Measurements from ENCODE around the gene MS4A6E.
"Not testable (repeated sequence)": the region's sequence is repeated elsewhere in the genome, so short reads cannot be mapped to it uniquely, and the experiment has no call there.

MS4A6E gene

DNA sequence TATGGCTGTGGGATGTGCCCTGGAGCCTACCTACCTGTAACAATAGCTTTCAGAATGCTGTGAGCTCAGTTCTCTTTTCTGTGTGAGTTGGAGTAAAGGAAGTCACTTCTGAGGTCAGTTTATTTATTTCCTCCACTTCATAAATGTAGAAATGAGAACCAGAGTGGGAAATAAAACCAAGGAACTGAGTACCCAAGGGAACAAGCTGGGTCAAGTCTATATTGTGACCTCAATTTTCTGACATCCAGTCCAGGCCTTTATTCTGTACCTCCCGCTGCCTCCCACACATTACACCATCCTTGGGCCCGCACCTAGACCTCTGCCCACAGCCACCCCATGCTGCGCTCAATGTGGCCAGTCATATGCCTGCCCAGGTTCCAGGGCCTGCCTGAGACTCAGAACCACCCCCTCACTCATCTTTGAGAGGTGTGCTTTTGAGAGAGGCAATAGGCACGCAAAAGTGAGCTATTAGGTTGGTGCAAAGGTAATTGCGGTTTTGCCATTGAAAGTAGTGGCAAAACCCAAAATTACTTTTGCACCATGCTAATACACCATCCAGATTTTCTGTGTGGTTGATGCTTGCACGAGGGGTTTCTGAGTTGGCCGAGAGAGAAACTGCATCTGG, 9.8 kb downstream of the MS4A6E start:
- no peak for DNase-seq

DNA sequence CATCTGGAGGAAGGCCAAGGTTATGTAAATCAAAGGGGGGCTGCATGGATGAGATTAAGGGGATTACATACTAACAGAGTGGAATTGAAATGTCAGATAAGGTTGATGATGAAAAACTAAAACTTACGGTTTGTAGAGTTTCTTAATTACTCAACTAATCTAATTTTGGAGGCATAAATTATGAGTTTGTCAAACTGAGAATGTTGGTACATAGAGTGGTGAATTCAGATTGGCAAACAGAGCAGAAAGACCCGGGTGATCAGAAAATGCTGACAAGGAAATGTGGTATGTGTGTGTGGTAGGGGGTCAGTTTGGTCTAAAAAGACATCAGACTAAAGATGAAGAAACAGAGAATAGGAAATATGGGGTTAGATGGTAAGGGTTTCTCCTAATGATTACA, 11.0 kb downstream of the MS4A6E start:
- DNase-seq, result no peak

DNA sequence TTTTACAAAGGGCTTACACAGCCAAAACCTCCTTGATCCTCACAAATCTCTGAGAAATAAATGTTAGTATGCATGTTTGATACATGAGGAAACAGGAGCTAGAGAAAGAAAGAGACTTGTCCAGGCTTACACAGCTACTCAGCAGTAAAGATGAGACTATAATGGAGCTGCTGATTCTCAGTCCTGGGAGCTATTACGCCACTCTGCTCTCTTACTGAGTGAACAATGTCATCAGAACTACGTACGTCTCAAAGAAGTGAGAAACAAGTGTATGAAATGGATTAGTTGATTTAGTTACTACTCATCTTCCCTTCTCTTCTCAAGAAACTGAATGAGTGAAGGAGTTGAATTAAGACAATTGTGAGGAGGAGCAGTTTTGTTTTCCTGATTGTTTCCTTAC, 12.3 kb downstream of the MS4A6E start:
- no peak for DNase-seq

DNA sequence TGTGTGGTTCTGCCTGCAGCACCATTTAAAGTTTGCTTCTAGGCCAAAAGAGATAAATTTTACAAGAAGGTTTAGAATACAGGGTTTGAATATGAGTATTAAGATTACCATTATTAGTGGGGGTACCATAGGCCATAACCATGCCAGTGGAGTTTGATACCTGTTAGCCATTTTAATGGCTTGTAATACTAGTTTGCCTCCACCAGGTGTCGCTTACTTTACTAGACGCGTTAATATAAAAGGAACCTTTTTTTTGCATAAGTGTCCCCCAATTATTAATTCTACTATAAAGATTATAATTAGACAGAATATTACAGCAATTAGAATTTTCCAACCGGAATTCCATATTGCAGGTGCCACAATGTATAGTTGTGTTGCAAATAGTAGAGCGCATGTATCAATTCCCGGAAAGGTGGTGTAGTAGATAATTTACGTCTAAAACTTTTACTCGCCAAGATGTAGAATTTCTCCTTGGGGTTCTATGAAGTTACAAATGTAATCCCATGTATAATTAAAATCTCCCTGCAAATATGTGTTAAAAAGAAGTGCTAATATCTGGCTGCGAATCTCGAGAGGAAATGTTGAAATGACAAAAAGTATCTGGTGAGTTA, 16.1 kb downstream of the MS4A6E start:
- DNase-seq, result no peak

DNA sequence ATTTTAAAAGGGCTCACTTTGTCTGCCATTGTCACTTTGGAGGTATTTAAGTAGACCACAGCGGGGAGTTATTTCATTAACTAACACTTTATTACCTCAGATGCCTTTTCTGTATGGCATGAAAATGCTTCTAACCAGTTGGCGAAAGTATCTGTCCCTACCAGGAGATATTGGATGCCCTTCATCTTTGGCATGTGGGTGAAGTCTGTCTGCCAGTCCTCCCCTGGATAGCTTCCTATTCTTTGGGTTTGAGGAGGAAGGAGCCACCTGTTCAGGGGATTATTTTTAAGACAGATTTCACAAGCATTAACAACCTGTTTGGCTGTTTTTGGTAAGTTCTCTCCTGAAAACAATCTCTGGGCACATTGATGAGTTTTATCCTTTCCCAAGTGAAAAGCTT, 17.1 kb downstream of the MS4A6E start:
- no peak for DNase-seq

DNA sequence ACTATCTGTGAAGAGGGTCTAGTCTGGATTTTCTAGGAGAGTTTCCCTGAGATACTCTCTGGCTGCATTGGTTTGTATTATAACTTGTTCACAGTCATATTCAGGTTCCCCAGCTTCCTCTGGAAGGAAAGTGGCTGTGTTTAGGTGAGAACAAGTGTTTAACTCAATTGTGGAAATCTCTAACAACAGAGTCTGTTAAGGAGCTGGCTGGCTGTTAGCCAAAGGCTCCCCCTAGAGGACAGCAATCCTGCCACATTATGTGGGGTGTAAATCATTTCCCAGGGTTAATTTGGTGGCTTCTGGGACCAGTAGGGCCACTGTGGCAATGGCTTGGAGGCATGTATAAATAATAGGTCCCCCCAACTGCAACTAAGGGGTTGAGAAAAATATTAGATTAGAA, 18.4 kb downstream of the MS4A6E start:
- DNase-seq, result peak; percentile 3

DNA sequence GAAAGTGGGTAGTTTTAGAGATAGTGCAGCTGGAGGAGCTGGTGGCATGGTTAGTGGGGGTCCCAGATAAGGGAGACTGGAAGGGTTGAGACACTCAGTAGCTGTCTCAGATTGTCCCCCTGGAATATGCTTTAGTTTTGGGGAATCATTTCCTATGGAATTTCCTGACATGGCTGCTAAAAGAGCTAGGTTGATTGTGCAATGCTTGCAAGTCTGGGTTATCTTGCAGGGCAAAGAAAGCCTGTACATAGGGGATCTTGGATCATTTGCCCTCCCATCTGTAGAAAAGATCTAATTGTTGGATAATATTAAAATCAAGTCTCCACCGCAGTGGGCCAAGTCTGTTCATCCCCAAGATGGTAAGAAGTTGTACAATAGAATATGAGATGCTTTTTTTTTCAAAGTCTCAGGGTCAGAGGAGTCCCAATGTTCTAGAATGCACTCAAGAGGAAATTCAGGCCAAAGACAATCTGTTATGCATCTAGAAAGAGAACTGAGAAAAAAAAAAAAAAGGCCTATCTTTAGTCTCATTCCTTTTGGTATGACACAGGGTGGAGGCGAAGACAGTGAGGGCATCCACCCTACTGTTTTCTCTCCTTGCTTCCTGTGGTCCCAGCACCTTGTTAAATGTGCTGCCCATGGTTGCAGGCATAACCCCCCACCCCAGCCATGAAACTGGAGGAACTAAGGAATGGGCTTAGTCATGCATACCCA, 20.2 kb downstream of the MS4A6E start:
- DNase-seq, result no peak

DNA sequence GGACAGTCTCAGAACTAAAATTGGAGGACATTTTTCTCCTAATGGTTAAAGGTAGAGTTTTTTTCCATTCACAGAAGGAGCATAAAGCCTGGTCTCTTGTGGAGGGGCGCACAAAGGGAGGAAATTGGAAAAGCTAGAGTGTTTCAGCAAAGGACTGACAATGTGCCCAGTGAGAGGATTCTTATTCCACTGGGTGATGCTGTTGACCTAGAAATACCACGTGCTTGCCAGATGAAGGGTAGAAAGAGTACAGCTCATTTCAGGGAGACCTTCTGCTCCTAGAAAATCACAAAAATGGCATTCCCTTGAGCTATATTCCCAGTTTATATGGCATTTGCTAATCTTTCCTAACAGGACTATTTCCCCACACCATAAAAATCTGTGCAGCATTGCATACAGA, 21.1 kb downstream of the MS4A6E start:
- no peak for DNase-seq

DNA sequence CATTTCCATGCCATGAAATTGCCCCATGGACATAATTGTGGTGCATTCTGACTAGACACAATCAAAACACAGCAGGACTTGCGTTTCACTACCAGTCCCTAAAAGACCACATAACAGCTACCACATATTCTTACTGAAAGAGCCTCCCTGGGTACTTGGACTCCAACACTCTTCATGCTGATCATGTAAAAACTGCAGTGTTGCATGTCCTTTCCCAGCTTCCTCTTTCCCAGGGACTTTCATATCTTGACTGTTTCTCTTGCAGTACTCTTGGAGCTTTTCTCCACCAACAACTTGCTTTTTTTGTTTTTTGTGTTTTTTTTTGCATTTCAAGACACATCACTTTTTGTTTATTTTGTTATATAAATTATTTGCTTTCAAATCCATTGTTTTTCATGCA, 22.9 kb downstream of the MS4A6E start:
- DNase-seq, result no peak

DNA sequence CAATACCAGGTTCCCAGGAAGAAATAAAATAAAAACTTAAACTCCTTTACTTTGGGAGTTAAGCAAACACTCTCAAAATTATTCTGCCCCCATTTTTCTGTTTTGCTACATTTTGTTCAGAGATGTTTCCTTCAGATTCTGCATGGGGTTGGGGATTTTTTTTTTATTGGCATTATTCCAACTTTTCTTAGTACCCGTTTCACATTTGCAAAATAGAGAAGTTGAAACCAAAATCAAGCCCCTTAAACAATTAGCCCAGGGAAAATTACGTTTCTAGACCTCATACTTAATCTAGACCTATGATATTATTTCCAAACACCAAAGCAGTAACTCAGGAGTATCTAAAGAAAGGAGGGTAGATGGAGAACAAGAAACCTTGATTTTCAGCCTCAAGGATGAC, 30.7 kb downstream of the MS4A6E start:
- no peak for DNase-seq

DNA sequence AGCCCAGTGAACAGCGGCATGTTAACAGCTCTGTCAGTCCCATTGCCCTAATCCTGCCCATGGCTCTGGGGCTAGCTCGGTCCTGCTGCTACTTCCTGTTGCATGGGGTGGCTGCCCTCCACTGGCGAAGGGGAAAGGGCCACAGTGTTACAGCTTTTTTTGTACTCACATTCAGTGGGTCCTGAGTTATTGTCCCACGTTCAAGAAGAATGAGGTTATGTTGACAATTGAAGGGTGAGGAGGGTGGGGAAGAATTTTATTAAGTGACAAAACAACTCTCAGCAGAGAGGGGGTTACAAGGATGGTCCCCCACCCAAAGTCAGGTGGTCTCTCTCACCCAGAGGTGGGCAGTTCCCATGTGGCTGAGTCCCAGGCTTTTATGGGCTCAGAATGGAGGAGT, 33.6 kb downstream of the MS4A6E start:
- no peak for DNase-seq

DNA sequence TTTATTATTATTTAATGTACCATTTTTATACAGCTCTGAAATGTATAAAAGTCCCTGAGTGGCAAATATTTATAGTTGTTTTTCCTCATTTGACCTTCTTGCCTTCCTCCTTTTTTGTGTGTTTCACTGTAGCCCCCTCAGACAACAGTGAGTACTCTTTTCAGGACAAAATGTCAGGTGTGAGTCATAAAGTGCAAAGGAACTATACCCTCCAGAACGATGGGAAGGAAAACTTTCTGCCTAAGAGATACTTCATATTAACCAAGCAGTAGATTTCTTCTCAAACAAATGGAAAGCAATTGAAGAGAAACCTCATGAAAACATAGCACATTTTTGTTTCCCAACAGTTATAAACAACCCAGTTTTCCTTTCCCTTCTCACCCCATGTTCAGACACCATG, 35.2 kb downstream of the MS4A6E start:
- no peak for DNase-seq

DNA sequence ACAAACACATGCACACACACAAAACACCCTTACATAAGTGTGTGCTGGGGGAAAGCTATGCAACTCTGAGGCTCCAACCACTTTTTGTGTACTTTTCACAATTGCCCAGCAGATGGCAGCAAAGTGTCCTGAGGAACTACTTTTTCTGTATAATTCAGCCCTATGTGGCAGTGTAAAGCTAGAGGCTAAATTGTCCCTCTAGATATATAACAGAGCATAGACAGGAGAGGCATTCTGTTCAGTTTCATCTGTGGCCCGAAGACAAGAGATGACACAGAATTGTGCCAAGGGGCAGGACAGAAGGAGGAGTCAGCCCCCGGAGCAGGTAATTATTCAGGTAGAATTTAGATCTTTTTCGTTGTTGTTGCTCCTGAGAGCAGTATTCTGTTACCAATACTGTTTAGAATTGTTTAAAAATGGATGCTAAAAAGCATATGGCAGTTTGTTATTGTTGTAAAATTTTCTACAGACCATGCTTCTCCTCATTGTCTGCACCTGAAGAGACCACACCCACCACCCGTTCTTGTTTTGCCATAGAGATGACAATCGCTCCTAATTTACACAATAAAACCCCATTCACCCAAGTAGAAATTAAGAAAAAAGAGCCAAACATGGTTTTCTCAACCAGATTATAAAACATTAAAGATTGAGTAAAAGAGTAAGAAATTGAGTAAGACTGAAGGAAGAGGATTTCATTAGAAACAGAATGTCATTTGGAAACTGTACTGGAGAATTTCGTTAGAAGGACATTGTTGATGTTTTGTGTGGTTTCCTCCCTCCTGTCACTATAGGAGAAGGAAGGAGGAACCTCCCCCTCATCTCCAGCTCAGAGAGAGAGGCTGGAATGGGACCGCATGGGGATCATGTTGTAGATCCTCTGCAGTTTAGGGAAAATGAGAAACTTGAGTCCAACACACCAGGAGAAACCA, 36.8 kb downstream of the MS4A6E start:
- peak; percentile 51 for DNase-seq

DNA sequence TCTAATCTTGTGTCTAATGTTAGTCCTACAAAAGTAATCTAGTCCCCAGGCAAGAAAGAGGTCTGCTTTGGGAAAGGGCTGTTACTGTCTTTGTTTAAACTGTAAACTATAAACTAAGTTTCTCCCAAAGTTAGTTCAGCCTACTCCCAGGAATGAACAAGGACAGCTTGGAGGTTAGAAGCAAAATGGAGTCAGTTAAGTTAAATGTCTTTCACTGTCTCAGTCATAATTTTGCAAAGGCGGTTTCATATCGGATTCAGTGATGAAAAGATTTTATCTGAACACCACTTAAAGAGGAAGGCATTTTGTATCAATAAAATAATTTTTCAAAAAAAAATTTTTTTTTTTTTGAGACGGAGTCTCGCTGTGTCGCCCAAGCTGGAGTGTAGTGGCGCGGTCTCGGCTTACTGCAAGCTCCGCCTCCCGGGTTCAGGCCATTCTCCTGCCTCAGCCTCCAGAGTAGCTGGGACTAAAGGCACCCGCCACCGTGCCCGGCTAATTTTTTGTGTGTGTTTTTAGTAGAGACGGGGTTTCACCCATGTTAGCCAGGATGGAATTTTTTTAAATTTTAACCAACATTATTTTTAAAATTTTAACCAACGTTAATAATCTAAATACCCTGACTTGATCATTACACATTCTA, 39.3 kb downstream of the MS4A6E start:
- DNase-seq, result not testable (repeated sequence)

DNA sequence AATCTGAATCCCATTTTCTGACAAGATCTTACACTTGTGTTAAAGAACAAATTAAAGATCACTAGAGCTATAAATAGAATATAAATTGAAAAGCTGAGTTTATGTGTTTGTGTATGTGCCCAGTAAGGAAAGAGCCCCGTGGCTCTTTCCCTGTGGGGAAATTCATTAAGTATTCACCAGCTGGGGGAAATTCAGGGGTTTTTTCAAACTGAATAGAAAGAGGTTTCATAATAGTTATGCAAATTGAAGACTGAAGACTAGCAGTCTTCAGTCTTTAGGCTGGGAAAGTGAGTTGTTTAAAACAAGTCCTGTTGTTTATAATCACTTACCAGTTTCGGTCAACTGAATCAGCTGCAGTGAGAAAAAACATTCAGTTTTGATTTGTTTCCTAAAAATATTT, 40.0 kb downstream of the MS4A6E start:
- DNase-seq, result no peak

DNA sequence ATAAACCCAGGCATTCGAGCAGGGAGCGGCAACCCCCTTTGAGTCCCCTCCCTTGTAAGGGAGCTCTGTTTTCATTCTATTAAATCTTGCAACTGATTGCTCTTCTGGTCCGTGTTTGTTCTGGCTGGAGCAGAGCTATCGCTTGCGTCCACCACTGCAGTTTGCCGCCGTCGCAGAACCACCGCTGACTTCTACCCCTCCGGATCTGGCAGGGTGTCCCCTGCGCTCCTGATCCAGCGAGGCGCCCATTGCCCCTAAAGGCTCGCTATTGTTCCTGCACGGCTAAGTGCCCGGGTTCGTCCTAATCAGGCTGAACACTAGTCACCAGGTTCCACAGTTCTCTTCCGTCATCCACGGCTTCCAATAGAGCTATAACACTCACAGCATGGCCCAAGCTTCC, 40.8 kb downstream of the MS4A6E start:
- no peak for DNase-seq

DNA sequence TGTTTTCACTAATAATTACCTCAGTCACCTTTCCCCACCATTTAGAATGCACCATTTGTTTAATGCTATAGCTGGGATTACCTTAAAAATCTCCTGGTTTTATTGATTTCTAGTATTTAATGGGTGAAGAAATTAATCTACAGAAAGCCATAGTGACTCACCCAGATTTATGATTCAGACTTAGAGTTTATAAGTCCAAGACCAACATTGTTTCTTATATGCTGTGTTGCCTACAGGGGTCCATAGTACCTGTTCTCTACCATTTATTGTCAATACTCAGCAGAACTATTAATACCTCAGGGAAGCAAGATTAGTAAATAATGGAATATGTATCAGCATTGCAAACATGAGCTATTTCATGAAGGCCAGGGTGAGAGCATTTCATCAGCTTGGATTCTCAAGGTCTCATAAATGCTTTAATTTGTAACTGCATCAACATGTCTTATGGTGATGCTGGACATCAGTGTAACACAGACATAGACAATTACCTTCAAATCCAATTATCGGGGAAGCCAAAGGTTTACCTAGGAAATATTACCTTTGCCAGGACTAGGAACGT, 43.3 kb downstream of the MS4A6E start:
- no peak for DNase-seq

DNA sequence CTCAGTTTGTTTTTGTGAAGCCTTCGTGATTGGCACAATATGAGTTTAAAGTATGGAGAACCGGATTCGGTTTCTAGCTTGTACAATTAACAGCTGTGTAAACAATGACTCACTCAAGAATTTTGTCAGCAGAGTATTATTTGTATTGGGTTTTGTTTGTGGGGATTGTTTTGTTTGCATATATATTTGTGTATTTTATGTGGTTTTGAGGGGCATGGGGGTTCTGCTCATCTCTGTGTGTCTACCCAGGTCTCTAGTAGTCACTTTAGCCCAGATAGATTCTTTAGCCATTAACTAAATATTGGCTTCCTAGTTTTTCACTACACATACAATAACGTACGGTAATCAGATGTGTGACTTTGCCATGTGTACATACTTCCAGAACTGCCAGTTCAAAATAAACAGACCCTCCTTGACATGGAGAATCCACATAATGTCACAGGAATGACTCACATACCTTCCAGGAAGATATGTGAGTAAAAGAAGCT, 43.8 kb downstream of the MS4A6E start:
- DNase-seq, result no peak

DNA sequence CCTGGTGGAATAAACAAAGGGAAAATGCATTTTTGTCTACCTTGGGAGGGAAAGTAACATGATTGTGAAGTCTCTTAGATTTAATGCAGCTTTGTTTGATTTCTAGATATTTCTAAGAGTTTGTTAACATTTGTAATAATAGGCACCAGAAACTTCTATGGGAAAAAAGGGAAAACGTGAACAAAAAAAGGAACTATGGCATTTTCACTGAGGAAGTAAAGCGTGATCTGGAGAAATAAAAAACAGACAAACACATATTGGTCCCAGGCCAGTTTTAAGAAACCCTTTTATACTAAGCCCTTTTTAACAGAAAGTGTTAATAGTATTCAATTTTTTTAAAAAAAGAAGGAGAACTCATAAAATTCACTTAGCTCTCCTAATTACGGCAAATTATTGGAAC, 44.3 kb downstream of the MS4A6E start:
- DNase-seq, result no peak

DNA sequence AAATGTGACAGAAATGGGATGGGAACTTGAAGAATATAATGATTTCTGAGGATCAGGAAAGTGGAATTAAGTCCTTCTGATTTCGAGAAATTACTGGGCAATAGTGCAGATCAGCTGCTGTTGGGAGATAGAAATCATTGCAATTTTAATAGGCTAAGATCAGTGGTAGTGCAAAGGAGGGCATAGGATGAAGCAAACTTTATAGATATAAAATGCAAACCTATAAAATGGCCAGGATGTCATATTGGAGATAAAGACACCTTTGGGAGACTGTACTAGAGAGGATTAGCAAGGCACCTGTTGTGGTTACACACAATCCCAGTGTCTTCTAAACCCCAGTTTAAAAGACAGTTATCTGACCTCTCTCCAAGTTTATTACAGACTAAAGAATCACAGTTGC, 44.8 kb downstream of the MS4A6E start:
- DNase-seq, result no peak

DNA sequence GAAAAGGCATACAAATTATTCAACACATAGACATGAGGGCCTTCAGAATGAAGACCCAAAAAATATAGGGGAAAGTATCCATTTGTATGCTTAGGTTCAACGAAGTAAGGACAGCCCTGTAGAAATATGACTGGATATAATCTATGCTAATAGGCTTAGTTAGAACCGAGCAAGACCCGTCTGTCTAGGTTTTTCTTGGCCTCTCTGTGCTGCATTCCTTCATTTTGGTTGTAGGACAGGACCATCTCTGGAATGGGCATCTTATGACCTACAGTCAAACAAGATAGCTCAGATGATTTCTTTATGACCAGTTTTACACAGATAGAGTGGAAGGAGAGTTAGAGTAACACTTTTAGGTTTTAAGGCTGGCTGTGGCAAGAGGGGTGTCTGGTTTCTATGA, 45.7 kb downstream of the MS4A6E start:
- no peak for DNase-seq

DNA sequence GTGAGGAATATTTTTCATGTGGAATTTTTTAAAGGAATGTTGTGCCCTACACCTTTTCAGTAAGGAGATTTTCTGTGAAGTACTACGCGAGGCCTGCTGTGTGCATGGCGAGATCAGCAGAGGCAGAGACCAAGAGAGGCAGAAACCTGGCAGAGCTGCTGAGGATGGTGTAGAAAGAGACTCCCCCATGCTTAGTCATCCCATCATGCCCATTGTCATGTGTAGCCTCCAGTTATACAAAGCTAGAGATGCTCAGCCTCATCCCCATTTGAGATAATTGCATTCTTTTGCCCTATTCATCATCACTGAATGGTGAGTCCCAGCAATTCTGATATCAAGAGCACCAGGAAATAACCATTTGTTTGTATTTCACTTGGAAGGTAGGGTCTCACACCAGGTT, 48.3 kb downstream of the MS4A6E start:
- DNase-seq, result no peak
